Hepatocyte (in vitro differentiated cells): ENCODE results near the gene MRPL9.

Experiments
- CTCF ChIP-seq: fragments of 200-600 bp; sonication (generic); IDR thresholded peaks from 2 replicates; pipeline ENCODE4 v1.5.1; 2016; ENCODE audit warnings: antibody characterized with exemption, mild to moderate bottlenecking; ENCODE audit not compliant: poor library complexity
- EZH2 ChIP-seq: fragments of 200-600 bp; sonication (generic); IDR thresholded peaks from 2 replicates; pipeline ENCODE4 v1.6.1; 2016; ENCODE audit warnings: antibody characterized with exemption, mild to moderate bottlenecking, borderline replicate concordance

DNA sequence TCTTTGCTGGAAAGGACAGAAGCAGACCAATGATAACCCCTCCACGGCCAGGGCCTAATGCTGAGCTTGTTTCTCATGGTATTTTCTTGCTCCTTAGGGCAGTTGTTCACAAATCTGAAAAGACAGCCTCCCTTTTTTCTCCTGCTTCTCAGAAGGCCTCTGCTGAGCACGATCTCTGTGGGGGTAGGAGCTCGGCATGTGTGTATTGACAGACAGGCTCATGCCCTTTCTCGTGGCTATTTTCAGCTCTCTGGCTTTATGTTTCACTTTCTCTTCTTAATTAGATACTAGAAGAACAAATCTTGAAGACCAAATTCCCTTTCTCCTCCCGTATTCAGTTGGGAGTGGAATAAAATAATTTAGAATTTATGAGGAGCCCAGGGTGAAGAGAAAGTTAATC is 42.7 kb downstream of the MRPL9 start:
- TF ChIP-seq EZH2 (no peak), CTCF (no peak)
